Smooth muscle cell (in vitro differentiated cells): Measurements from ENCODE around the gene FES. TPM values are rescaled to one million over a fixed set of nuclear protein-coding genes. Genes with fewer than 3 reads are reported as not detected.
"Not testable (repeated sequence)": the region's sequence is repeated elsewhere in the genome, so short reads cannot be mapped to it uniquely, and the experiment has no call there.

ENCODE experiments used
- DNase-seq: peaks from one replicate; lab custom pipeline; 2025; ENCODE audit not compliant: unreplicated experiment; lab: John Stamatoyannopoulos, UW
- H2AFZ ChIP-seq: fragments of 200-600 bp; sonication (generic); 2 replicates; pipeline ENCODE4 v1.6.0; 2016; ENCODE audit warnings: antibody characterized with exemption, low read depth, mild to moderate bottlenecking
- H3F3A ChIP-seq: fragments of 200-600 bp; sonication (generic); 2 replicates; pipeline ENCODE4 v1.6.0; 2017; ENCODE audit warnings: antibody characterized with exemption, low read depth
- H3K27ac ChIP-seq: fragments of 200-600 bp; sonication (generic); 2 replicates; pipeline ENCODE4 v1.5.1; 2016; ENCODE audit warnings: low read depth, mild to moderate bottlenecking
- H3K27me3 ChIP-seq: fragments of 200-600 bp; sonication (generic); 2 replicates; pipeline ENCODE4 v1.6.1; 2016; ENCODE audit warnings: low read depth, mild to moderate bottlenecking
- H3K36me3 ChIP-seq: fragments of 200-600 bp; sonication (generic); 2 replicates; pipeline ENCODE4 v1.5.1; 2016; ENCODE audit warnings: low read depth
- H3K4me1 ChIP-seq: fragments of 200-600 bp; sonication (generic); 2 replicates; pipeline ENCODE4 v1.5.1; 2016; ENCODE audit warnings: low read depth
- H3K4me2 ChIP-seq: fragments of 200-600 bp; sonication (generic); 2 replicates; pipeline ENCODE4 v1.6.0; 2016; ENCODE audit warnings: mild to moderate bottlenecking
- H3K4me3 ChIP-seq: fragments of 200-600 bp; sonication (generic); 2 replicates; pipeline ENCODE4 v1.5.1; 2016; ENCODE audit warnings: mild to moderate bottlenecking
- H3K79me2 ChIP-seq: fragments of 200-600 bp; sonication (generic); 2 replicates; pipeline ENCODE4 v1.6.0; 2016; ENCODE audit warnings: low read depth, mild to moderate bottlenecking
- H3K9ac ChIP-seq: fragments of 200-600 bp; sonication (generic); 2 replicates; pipeline ENCODE4 v1.6.0; 2016; ENCODE audit warnings: low read depth
- H3K9me3 ChIP-seq: fragments of 200-600 bp; sonication (generic); replicated peaks from 2 replicates; pipeline ENCODE4 v1.5.1; 2016; ENCODE audit warnings: low read depth
- H4K20me1 ChIP-seq: fragments of 200-600 bp; sonication (generic); 2 replicates; pipeline ENCODE4 v1.6.0; 2016; ENCODE audit warnings: low read depth
- CTCF ChIP-seq: fragments of 200-600 bp; sonication (generic); IDR thresholded peaks from 2 replicates; pipeline ENCODE4 v1.5.1; 2017; ENCODE audit warnings: borderline replicate concordance, mild to moderate bottlenecking, antibody characterized with exemption; ENCODE audit not compliant: insufficient read depth, poor library complexity, severe bottlenecking
- WGBS: methylation state at CpG from one replicate; pipeline ENCODE4 v1.1.7; 2016; ENCODE audit warnings: low lambda C conversion rate; 5-methylcytosine and 5-hydroxymethylcytosine counted together
- polyA plus RNA-seq: library from polyadenylated mRNA; unstranded; fragments of >200 nt; fragmentation: Nextera tagmentation; extraction: Ambion mirVana; gene quantifications from 2 replicates; pipeline ENCODE4 v1.2.1, GENCODE V29; 2016
- total RNA-seq: library from RNA; depleted of rRNA; stranded (reverse); fragments of >200 nt; gene quantifications from 2 replicates; pipeline ENCODE4 v1.2.3, GENCODE V29; 2014

Gene FES
- total and polyA plus RNA-seq, 2 experiments from 2014 or later = 4.9 to 6.2 TPM

DNA sequence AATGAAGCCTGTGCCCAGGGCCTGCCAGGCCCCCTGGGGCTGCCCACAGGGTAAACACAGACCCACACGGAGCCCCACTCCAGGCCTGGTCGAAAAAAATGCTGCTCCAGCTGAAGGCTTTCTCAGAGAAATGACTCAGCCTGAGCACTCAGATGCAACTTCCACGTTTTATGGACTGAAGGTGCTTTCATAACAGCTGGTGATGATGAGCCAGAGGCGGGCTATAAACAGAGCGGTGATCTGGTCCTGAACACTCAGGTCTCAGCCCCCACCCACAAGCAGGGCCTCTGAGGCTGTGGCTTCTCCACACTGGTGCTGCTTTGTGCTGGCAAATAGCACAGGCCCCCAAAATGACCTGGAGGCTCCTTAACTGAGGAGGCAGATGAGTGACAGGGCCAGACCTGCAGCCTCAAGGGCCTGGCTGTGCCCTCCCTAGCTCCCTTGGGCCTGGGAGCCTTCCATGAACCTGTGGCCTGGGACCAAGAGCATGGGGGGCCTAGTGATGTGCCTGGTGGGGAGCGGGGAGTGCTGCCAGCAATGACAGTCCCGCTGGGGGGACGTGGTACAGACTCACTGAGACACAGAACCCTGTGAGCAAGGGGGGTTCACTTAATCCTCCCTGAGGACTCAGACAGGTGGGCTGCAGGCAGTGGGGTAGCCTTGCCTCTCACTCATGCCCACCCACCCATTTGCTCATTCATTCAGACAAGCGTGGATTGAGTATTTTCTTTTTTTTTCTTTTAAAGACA, 38.9 kb upstream of the FES start:
- peaks cover 4% of the 10 kb centered on the region for H3F3A ChIP-seq
- peak overlapping the region; percentile 74 for H3K27ac ChIP-seq
- H3K4me3 ChIP-seq = no peak overlapping the region
- 43% methylated on average over 9 of the region's 9 CpGs for WGBS
- H3K4me1 ChIP-seq = peaks cover 4% of the 10 kb centered on the region
- H3K4me2 ChIP-seq = no peak overlapping the region
- no peaks in the 10 kb centered on the region for H4K20me1 ChIP-seq
- H2AFZ ChIP-seq = no peak overlapping the region
- H3K9me3 ChIP-seq = no peaks in the 10 kb centered on the region
- H3K36me3 ChIP-seq = no peaks in the 10 kb centered on the region
- DNase-seq = peak; percentile 35
- H3K79me2 ChIP-seq = no peaks in the 10 kb centered on the region
- TF ChIP-seq CTCF = no peak
- H3K9ac ChIP-seq = peak overlapping the region; percentile 16
- no peaks in the 10 kb centered on the region for H3K27me3 ChIP-seq

GRCh38 chr15:90849424-90849823, 34.9 kb upstream of the FES start:
- not testable (repeated sequence) for H3K9me3 ChIP-seq, H3K36me3 ChIP-seq, H3K4me1 ChIP-seq, H3K9ac ChIP-seq, DNase-seq, H4K20me1 ChIP-seq, H3K4me3 ChIP-seq, H3K4me2 ChIP-seq, H2AFZ ChIP-seq, H3K79me2 ChIP-seq, H3K27me3 ChIP-seq, H3K27ac ChIP-seq, H3F3A ChIP-seq
- WGBS = 100% methylated on average over 1 of the region's 1 CpG

DNA sequence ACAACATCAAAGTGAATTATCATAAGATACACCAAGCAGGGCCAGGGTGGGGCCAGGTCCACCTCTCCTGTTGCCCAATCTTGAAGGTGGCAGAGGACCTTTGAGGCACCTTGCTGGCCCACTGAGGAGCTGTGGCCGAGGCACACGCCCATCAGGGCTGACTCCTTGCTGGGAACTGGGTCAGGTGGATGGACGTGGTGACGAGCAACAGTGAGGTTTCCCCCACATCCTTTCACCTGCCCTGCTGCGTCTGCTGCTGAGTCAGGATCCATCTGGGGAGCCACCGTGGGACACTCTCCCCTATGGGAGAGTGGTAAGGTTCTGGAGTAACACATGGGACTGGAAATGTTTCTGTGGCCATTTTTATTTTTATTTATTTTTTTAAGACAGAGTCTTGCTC, 33.2 kb upstream of the FES start:
- Histone ChIP-seq H3K27ac (no peak overlapping the region), H3K4me2 (no peak overlapping the region), H3K27me3 (no peaks in the 10 kb centered on the region), H3K4me1 (no peaks in the 10 kb centered on the region), H4K20me1 (no peaks in the 10 kb centered on the region), H2AFZ (no peak overlapping the region), H3F3A (peaks cover 6% of the 10 kb centered on the region), H3K9ac (no peak overlapping the region), H3K79me2 (no peaks in the 10 kb centered on the region), H3K4me3 (no peak overlapping the region), H3K36me3 (no peaks in the 10 kb centered on the region), H3K9me3 (no peaks in the 10 kb centered on the region)
- WGBS = 93% methylated on average over 6 of the region's 6 CpGs
- DNase-seq = no peak
- no peak for TF ChIP-seq CTCF

DNA sequence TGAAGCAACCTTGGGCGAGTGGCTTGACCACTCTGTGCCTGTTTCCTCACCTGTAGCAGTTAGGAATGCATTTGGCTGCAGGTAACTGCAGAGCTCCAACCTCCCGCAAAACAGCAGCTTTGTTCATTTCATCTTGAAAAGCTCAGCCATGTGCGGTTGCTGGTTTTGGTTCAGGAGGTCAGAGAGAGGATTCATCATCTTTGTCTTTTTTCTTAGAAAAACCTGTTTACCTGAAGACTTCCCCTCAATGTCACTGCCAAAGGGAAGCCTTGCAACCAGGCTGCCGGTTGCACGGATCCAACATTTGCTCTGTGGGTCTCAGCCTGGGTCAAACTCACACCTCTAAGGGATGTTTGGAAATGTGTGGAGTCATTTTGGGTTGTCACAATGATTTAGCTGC, 32.4 kb upstream of the FES start:
- Histone ChIP-seq H4K20me1 (no peaks in the 10 kb centered on the region), H3K9me3 (no peaks in the 10 kb centered on the region), H3K27me3 (no peaks in the 10 kb centered on the region), H2AFZ (no peak overlapping the region), H3K79me2 (no peaks in the 10 kb centered on the region), H3K27ac (no peak overlapping the region), H3K4me3 (no peak overlapping the region), H3K4me1 (no peaks in the 10 kb centered on the region), H3K4me2 (no peak overlapping the region), H3K9ac (no peak overlapping the region), H3K36me3 (no peaks in the 10 kb centered on the region), H3F3A (peaks cover 6% of the 10 kb centered on the region)
- WGBS = 92% methylated on average over 5 of the region's 5 CpGs
- TF ChIP-seq CTCF = no peak
- no peak for DNase-seq
